PC-9 (cell line): ENCODE data around the gene SLC12A6. TPM values are rescaled to one million over a fixed set of nuclear protein-coding genes. Genes with fewer than 3 reads are reported as not detected.

Experiments used
- BruUV-seq: library from RNA; stranded (reverse); fragments of 400-500 nt; replicated peaks from 2 replicates; lab custom pipeline; 2021; lab: Mats Ljungman, UMichigan
- CTCF ChIA-PET: fragments of 300-600 bp; sonication (Branson Sonifier 250); formaldehyde crosslinking; loops from one replicate; lab custom pipeline; 2022; ENCODE audit warnings: antibody characterized with exemption; lab: Charles Lee
- POLR2A ChIA-PET: fragments of 300-600 bp; sonication (Branson Sonifier 250); formaldehyde crosslinking; loops from one replicate; lab custom pipeline; 2022; ENCODE audit warnings: antibody characterized with exemption; ENCODE audit not compliant: unreplicated experiment; lab: Charles Lee
- DNase-seq, 2 experiments: peaks; one replicate each; pipeline versions ENCODE4 v3.0.0 to v3.0.0-alpha.2; 2015 to 2022; ENCODE audit warnings: mixed read lengths in 1 of 2
- H2AFZ ChIP-seq: fragments of 200-600 bp; sonication (generic); 2 replicates; pipeline ENCODE4 v1.8.1; 2017; ENCODE audit warnings: antibody characterized with exemption
- H3F3A ChIP-seq: fragments of 200-600 bp; sonication (generic); 2 replicates; pipeline ENCODE4 v1.8.1; 2017; ENCODE audit warnings: antibody characterized with exemption, mild to moderate bottlenecking, low read depth; ENCODE audit not compliant: insufficient read depth
- H3K27ac ChIP-seq: fragments of 200-600 bp; sonication (generic); 2 replicates; pipeline ENCODE4 v1.6.1; 2016; ENCODE audit warnings: mixed run types
- H3K27me3 ChIP-seq: fragments of 200-600 bp; sonication (generic); 2 replicates; pipeline ENCODE4 v1.6.1; 2016; ENCODE audit warnings: low read depth, mixed run types; ENCODE audit not compliant: insufficient read depth
- H3K36me3 ChIP-seq: fragments of 200-600 bp; sonication (generic); 2 replicates; pipeline ENCODE4 v1.6.1; 2016; ENCODE audit warnings: low read depth, mixed run types
- H3K4me1 ChIP-seq: fragments of 200-600 bp; sonication (generic); replicated peaks from 2 replicates; pipeline ENCODE4 v1.6.1; 2016; ENCODE audit warnings: mixed run types; ENCODE audit not compliant: insufficient read depth
- H3K4me2 ChIP-seq: fragments of 200-600 bp; sonication (generic); 2 replicates; pipeline ENCODE4 v1.6.1; 2017; ENCODE audit warnings: mixed run types
- H3K4me3 ChIP-seq: fragments of 200-600 bp; sonication (generic); 2 replicates; pipeline ENCODE4 v1.6.1; 2016; ENCODE audit warnings: mixed run types
- H3K79me2 ChIP-seq: fragments of 200-600 bp; sonication (generic); 2 replicates; pipeline ENCODE4 v1.6.1; 2017; ENCODE audit warnings: low read depth, mixed run types
- H3K9me2 ChIP-seq: fragments of 200-600 bp; sonication (generic); 2 replicates; pipeline ENCODE4 v1.8.1; 2017; ENCODE audit warnings: mild to moderate bottlenecking; ENCODE audit not compliant: insufficient read depth
- H3K9me3 ChIP-seq: fragments of 200-600 bp; sonication (generic); 2 replicates; pipeline ENCODE4 v1.8.1; 2016; ENCODE audit warnings: low read depth; ENCODE audit not compliant: insufficient read depth
- H4K20me1 ChIP-seq: fragments of 200-600 bp; sonication (generic); 2 replicates; pipeline ENCODE4 v1.8.1; 2017; ENCODE audit not compliant: insufficient read depth
- EZH2 ChIP-seq: fragments of 200-600 bp; sonication (generic); IDR thresholded peaks from 2 replicates; pipeline ENCODE4 v1.8.0; 2017; ENCODE audit warnings: antibody characterized with exemption, low read depth
- intact Hi-C: fragments of 100-400 bp; cut with micrococcal nuclease; formaldehyde crosslinking; loops from one replicate; pipeline ENCODE4 v1.10.0; 2022; ENCODE audit not compliant: unreplicated experiment
- total RNA-seq: library from RNA; stranded (reverse); gene quantifications from 2 replicates; pipeline ENCODE4 v1.2.3, GENCODE V29; 2021
- TF ChIP-seq, protein P1 (sequence below): fragments of 200-600 bp; sonication (generic); conservative IDR thresholded peaks from 2 replicates; pipeline ENCODE4 v1.6.1; 2017; ENCODE audit warnings: mixed run types, antibody characterized with exemption, mild to moderate bottlenecking, moderate library complexity

SLC12A6 gene
- total RNA-seq, 1 experiment from 2014 or later: 27.5 TPM

DNA sequence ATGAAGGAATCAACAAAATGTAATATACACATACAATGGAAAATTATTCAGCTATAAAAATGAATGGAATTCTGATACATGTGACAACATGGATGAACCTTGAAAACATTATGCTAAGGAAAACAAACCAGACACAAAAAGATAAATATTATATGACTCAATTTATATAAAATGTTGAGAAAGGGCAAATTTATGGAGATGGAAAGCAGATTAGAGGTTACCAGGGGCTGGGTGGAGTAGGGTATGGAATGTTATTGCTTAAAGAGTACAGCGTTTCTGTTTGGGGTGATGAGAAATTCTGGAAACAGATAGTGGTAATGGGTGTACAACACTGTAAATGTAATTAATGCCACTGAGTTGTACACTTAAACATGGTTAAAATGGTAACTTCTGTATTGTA is 61.9 kb downstream of the SLC12A6 start:
- no peaks in the 10 kb centered on the region for H3K79me2 ChIP-seq
- peak in 1 of 2 experiments; percentile 61 for DNase-seq
- CTCF ChIA-PET: no interaction called here

DNA sequence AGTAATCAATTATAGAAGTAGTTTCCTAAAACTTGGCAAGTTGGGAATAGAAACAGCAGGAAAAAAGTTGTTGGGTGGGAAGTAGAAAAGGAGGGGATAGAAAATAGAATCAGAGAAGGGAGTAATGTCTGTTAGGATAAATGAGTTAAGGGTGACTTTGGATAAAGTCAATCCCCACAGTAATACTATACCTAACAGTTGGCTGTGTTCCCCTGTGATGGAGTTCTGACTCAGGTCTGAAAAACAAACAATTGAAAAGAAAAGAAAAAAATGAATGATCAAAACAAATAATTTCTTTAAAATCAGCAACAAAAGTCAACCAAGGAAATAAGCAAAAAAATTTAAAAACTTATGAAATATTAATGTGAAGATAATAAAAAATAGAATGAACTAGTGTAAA is 62.4 kb downstream of the SLC12A6 start:
- Histone ChIP-seq H3K79me2 (no peaks in the 10 kb centered on the region), H3K4me3 (no peak overlapping the region)
- POLR2A ChIA-PET: no interaction called here

More for the DNA sequence above, 61.9 kb downstream of the SLC12A6 start:
- no peaks in the 10 kb centered on the region for H3K27me3 ChIP-seq
- no TSS peak for BruUV-seq
- H3K27ac ChIP-seq: peak overlapping the region; percentile 79
- H3K4me2 ChIP-seq: peak overlapping the region; percentile 38
- no peak overlapping the region for H2AFZ ChIP-seq
- H4K20me1 ChIP-seq: no peaks in the 10 kb centered on the region
- POLR2A ChIA-PET: interaction anchor here (0.6 kb wide), 1 partner anchor 202 kb away, joined by 4 read pairs; no protein-coding TSS in a partner anchor
- H3K36me3 ChIP-seq: no peaks in the 10 kb centered on the region
- H3F3A ChIP-seq: peaks cover 11% of the 10 kb centered on the region; the same call in 1 of the 2 replicates
- no peaks in the 10 kb centered on the region for H3K9me2 ChIP-seq
- peaks cover 32% of the 10 kb centered on the region for H3K4me1 ChIP-seq
- no peaks in the 10 kb centered on the region for H3K9me3 ChIP-seq
- no peak overlapping the region for H3K4me3 ChIP-seq
- intact Hi-C loops: no loop called here
- TF ChIP-seq, protein P1, sequence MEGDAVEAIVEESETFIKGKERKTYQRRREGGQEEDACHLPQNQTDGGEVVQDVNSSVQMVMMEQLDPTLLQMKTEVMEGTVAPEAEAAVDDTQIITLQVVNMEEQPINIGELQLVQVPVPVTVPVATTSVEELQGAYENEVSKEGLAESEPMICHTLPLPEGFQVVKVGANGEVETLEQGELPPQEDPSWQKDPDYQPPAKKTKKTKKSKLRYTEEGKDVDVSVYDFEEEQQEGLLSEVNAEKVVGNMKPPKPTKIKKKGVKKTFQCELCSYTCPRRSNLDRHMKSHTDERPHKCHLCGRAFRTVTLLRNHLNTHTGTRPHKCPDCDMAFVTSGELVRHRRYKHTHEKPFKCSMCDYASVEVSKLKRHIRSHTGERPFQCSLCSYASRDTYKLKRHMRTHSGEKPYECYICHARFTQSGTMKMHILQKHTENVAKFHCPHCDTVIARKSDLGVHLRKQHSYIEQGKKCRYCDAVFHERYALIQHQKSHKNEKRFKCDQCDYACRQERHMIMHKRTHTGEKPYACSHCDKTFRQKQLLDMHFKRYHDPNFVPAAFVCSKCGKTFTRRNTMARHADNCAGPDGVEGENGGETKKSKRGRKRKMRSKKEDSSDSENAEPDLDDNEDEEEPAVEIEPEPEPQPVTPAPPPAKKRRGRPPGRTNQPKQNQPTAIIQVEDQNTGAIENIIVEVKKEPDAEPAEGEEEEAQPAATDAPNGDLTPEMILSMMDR: no peak
- TF ChIP-seq EZH2: no peak

DNA sequence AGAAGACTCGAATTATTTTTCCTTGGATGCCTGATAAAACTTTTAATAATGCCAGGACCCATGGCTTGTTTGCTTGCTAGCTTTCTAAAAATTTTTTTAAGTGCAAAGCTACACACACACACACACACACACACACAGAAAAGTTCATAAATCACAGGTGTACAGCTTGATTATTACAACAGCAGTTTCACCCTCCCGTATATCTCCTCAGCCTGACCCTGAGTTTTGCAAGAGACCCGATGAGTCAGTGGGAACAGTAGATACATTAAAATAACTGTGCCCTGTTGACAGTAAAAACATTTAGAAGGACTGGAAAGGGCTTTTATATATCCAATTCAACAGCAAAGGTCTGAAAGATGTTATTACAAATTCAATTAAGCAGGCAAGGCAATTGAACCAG is 66.1 kb downstream of the SLC12A6 start:
- Histone ChIP-seq H4K20me1 (no peaks in the 10 kb centered on the region), H3K27ac (peak overlapping the region; percentile 55), H2AFZ (no peak overlapping the region), H3K4me3 (no peak overlapping the region), H3K4me2 (no peak overlapping the region), H3K27me3 (no peaks in the 10 kb centered on the region), H3K4me1 (peaks cover 23% of the 10 kb centered on the region), H3K9me2 (no peaks in the 10 kb centered on the region), H3K36me3 (no peaks in the 10 kb centered on the region), H3F3A (peaks cover 11% of the 10 kb centered on the region; the same call in 1 of the 2 replicates), H3K79me2 (no peaks in the 10 kb centered on the region), H3K9me3 (no peaks in the 10 kb centered on the region)
- ChIA-PET CTCF (interaction anchor here (0.5 to 0.7 kb wide), 2 partner anchors 10 kb away, joined by 3 to 6 read pairs; no protein-coding TSS in a partner anchor), POLR2A (no interaction called here)
- peak; percentile 1 to 76 for DNase-seq
- BruUV-seq: no TSS peak
- TF ChIP-seq, protein P1: no peak
- TF ChIP-seq EZH2: no peak
- intact Hi-C loops: no loop called here

More for the DNA sequence above, 62.4 kb downstream of the SLC12A6 start:
- TF ChIP-seq, protein P1: no peak
- no peak for TF ChIP-seq EZH2
- Histone ChIP-seq H4K20me1 (no peaks in the 10 kb centered on the region), H2AFZ (no peak overlapping the region), H3K4me2 (peak overlapping the region; percentile 38), H3K27me3 (no peaks in the 10 kb centered on the region), H3K4me1 (peaks cover 32% of the 10 kb centered on the region), H3K9me3 (no peaks in the 10 kb centered on the region), H3K36me3 (no peaks in the 10 kb centered on the region), H3K9me2 (no peaks in the 10 kb centered on the region), H3K27ac (peak overlapping the region; percentile 79), H3F3A (peaks cover 11% of the 10 kb centered on the region; the same call in 1 of the 2 replicates)
- no TSS peak for BruUV-seq
- DNase-seq: no peak
- CTCF ChIA-PET: no interaction called here
- intact Hi-C loops: no loop called here
